Measurements from ENCODE around the gene ARHGAP9.
A peak's percentile ranks its signal among the peaks of the same experiment; 100 is the strongest.

DNA sequence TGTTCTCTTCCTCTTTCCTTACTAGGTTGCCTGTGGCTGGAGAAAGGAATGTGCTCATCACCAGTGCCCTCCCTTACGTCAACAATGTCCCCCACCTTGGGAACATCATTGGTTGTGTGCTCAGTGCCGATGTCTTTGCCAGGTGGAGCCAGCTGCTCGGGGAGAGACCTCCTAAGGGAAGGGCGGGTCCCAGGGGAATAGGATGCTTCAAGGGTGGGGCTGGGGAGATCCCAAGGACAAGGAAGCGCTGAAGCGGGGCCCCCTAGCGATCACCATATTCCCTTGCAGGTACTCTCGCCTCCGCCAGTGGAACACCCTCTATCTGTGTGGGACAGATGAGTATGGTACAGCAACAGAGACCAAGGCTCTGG is 18.5 kb upstream of the ARHGAP9 start:
- TF ChIP-seq, protein P1, sequence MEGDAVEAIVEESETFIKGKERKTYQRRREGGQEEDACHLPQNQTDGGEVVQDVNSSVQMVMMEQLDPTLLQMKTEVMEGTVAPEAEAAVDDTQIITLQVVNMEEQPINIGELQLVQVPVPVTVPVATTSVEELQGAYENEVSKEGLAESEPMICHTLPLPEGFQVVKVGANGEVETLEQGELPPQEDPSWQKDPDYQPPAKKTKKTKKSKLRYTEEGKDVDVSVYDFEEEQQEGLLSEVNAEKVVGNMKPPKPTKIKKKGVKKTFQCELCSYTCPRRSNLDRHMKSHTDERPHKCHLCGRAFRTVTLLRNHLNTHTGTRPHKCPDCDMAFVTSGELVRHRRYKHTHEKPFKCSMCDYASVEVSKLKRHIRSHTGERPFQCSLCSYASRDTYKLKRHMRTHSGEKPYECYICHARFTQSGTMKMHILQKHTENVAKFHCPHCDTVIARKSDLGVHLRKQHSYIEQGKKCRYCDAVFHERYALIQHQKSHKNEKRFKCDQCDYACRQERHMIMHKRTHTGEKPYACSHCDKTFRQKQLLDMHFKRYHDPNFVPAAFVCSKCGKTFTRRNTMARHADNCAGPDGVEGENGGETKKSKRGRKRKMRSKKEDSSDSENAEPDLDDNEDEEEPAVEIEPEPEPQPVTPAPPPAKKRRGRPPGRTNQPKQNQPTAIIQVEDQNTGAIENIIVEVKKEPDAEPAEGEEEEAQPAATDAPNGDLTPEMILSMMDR (conservative IDR thresholded peaks at IDR 0.05; ENCODE audit: low read depth, low read length): peak; percentile 24; the same call in 1 of the 2 replicates
- no peak for TF ChIP-seq EZH2 (IDR thresholded peaks at IDR 0.05; ENCODE audit: borderline replicate concordance, low read depth, low read length, poor library complexity, severe bottlenecking)

All from A673 (cell line).